GM18511 (cell line): ENCODE measurements around the gene TMEM9.

Experiments
- ATAC-seq: cut with Tn5 transposase; IDR thresholded peaks from one replicate; pipeline ENCODE4 v1.9.1; 2021; ENCODE audit warnings: mild to moderate bottlenecking, moderate library complexity; ENCODE audit not compliant: unreplicated experiment

The TMEM9 gene

GRCh38 chr1:201154389-201155165, at the start of gene TMEM9:
Gene TMEM9 (minus strand): TSS chr1:201154474. CDS start chr1:201153923, 551 bp downstream.
- peak; percentile 98 for ATAC-seq

- no peak for ATAC-seq
Observed at GRCh38 chr1:201198598-201198997, 44.3 kb upstream of the TMEM9 start.

- no peak for ATAC-seq
Observed at GRCh38 chr1:201194046-201194445, 39.8 kb upstream of the TMEM9 start.

- ATAC-seq: no peak
Observed at GRCh38 chr1:201192261-201192788, 38.1 kb upstream of the TMEM9 start.

GRCh38 chr1:201191653-201192260, 37.5 kb upstream of the TMEM9 start:
- no peak for ATAC-seq

- ATAC-seq: no peak
Observed at GRCh38 chr1:201190624-201191051, 36.4 kb upstream of the TMEM9 start, which contains the start of gene IGFN1. Gene IGFN1 (plus strand): TSS chr1:201190824. CDS start chr1:201193294, 2,470 bp downstream.

- no peak for ATAC-seq
Observed at GRCh38 chr1:201190005-201190404, 35.7 kb upstream of the TMEM9 start.

GRCh38 chr1:201189085-201189484, 34.8 kb upstream of the TMEM9 start:
- ATAC-seq: no peak

GRCh38 chr1:201186192-201186591, 31.9 kb upstream of the TMEM9 start:
- no peak for ATAC-seq

- ATAC-seq: no peak
Observed at GRCh38 chr1:201185527-201186128, 31.4 kb upstream of the TMEM9 start.

GRCh38 chr1:201185123-201185453, 30.8 kb upstream of the TMEM9 start:
- ATAC-seq: no peak

- ATAC-seq: no peak
Observed at GRCh38 chr1:201184307-201185122, 30.2 kb upstream of the TMEM9 start.

- ATAC-seq: no peak
Observed at GRCh38 chr1:201183753-201184152, 29.5 kb upstream of the TMEM9 start.

GRCh38 chr1:201183209-201183608, 28.9 kb upstream of the TMEM9 start:
- no peak for ATAC-seq

GRCh38 chr1:201181726-201182125, 27.5 kb upstream of the TMEM9 start:
- no peak for ATAC-seq

GRCh38 chr1:201181323-201181722, 27.0 kb upstream of the TMEM9 start:
- ATAC-seq: no peak

- no peak for ATAC-seq
Observed at GRCh38 chr1:201180901-201181300, 26.6 kb upstream of the TMEM9 start.

GRCh38 chr1:201180141-201180540, 25.9 kb upstream of the TMEM9 start:
- no peak for ATAC-seq

- no peak for ATAC-seq
Observed at GRCh38 chr1:201178718-201179117, 24.4 kb upstream of the TMEM9 start.

GRCh38 chr1:201176940-201177339, 22.7 kb upstream of the TMEM9 start:
- ATAC-seq: no peak
